Progenitor cell of endocrine pancreas (in vitro differentiated cells): Measurements from ENCODE around the gene CTDNEP1. TPM values are rescaled to one million over a fixed set of nuclear protein-coding genes. Genes with fewer than 3 reads are reported as not detected.
A peak's percentile ranks its signal among the peaks of the same experiment; 100 is the strongest.

ENCODE experiments used
- DNase-seq: peaks from one replicate; pipeline ENCODE4 v3.0.0; 2021; ENCODE audit warnings: low spot score; ENCODE audit not compliant: unreplicated experiment
- H3K27ac Mint-ChIP-seq: 2 replicates; pipeline ENCODE4 v1.8.0; 2021; ENCODE audit warnings: mild to moderate bottlenecking, moderate library complexity, mixed read lengths
- H3K27me3 Mint-ChIP-seq: 2 replicates; pipeline ENCODE4 v1.8.0; 2021; ENCODE audit warnings: mixed read lengths
- H3K36me3 Mint-ChIP-seq: 2 replicates; pipeline ENCODE4 v1.8.0; 2022; ENCODE audit warnings: mixed read lengths; ENCODE audit not compliant: insufficient read depth
- H3K4me1 Mint-ChIP-seq: 2 replicates; pipeline ENCODE4 v1.8.0; 2021; ENCODE audit warnings: low read depth, mixed read lengths
- H3K4me3 Mint-ChIP-seq: 2 replicates; pipeline ENCODE4 v1.8.0; 2021; ENCODE audit warnings: low read depth, mild to moderate bottlenecking, moderate library complexity, mixed read lengths
- H3K9me3 Mint-ChIP-seq: 2 replicates; pipeline ENCODE4 v1.8.0; 2021; ENCODE audit warnings: low read depth, mixed read lengths
- total RNA-seq: library from RNA; stranded (reverse); gene quantifications from 2 replicates; pipeline ENCODE4 v1.2.1, GENCODE V29; 2021
- TF ChIP-seq, protein P1 (sequence below): fragments of 200-600 bp; sonication (generic); IDR thresholded peaks from one replicate; pipeline ENCODE4 v1.5.0; 2021; ENCODE audit warnings: antibody characterized with exemption, mild to moderate bottlenecking; ENCODE audit not compliant: unreplicated experiment

Gene CTDNEP1
- total RNA-seq, 1 donor from 2014 or later: 137 TPM

GRCh38 chr17:7205561-7205960 lies 46.0 kb downstream of the CTDNEP1 start:
- peaks cover 6% of the 10 kb centered on the region for H3K36me3 Mint-ChIP-seq
- peak overlapping the region; percentile 89 for H3K27ac Mint-ChIP-seq
- no peaks in the 10 kb centered on the region for H3K9me3 Mint-ChIP-seq
- no peak for DNase-seq
- TF ChIP-seq, protein P1, sequence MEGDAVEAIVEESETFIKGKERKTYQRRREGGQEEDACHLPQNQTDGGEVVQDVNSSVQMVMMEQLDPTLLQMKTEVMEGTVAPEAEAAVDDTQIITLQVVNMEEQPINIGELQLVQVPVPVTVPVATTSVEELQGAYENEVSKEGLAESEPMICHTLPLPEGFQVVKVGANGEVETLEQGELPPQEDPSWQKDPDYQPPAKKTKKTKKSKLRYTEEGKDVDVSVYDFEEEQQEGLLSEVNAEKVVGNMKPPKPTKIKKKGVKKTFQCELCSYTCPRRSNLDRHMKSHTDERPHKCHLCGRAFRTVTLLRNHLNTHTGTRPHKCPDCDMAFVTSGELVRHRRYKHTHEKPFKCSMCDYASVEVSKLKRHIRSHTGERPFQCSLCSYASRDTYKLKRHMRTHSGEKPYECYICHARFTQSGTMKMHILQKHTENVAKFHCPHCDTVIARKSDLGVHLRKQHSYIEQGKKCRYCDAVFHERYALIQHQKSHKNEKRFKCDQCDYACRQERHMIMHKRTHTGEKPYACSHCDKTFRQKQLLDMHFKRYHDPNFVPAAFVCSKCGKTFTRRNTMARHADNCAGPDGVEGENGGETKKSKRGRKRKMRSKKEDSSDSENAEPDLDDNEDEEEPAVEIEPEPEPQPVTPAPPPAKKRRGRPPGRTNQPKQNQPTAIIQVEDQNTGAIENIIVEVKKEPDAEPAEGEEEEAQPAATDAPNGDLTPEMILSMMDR: no peak
- H3K4me1 Mint-ChIP-seq: peaks cover 14% of the 10 kb centered on the region
- no peaks in the 10 kb centered on the region for H3K27me3 Mint-ChIP-seq
- H3K4me3 Mint-ChIP-seq: peak overlapping the region; percentile 71

GRCh38 chr17:7204828-7205461 lies 46.6 kb downstream of the CTDNEP1 start:
- Mint-ChIP-seq H3K4me3 (peak overlapping the region; percentile 71), H3K4me1 (peaks cover 11% of the 10 kb centered on the region), H3K9me3 (no peaks in the 10 kb centered on the region), H3K36me3 (peaks cover 7% of the 10 kb centered on the region), H3K27ac (peak overlapping the region; percentile 89), H3K27me3 (no peaks in the 10 kb centered on the region)
- peak; percentile 86 for DNase-seq
- TF ChIP-seq, protein P1: no peak

DNA sequence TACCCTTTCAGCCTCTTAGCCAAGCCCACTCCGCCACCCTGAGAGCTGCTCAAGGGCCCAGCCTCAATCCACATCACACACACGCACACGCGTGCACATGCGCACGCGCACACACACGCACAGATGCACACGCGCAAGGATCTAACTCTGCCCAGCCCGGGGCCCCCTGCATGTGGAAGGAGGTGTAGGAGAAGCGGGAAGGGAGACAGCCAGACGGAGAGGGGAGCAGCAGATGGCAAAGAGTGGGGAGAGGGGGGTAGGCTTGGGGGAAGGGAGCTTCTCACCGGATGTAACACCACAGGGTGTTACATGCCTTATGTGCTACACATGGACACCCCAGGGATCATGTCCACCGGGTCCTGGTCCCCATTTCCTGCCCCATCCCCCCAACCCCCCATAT lies 47.2 kb downstream of the CTDNEP1 start:
- Mint-ChIP-seq H3K36me3 (peaks cover 7% of the 10 kb centered on the region), H3K27me3 (no peaks in the 10 kb centered on the region), H3K27ac (peak overlapping the region; percentile 71), H3K4me3 (peak overlapping the region; percentile 71), H3K4me1 (peaks cover 11% of the 10 kb centered on the region), H3K9me3 (no peaks in the 10 kb centered on the region)
- TF ChIP-seq, protein P1: no peak
- no peak for DNase-seq

GRCh38 chr17:7203391-7203790 lies 48.1 kb downstream of the CTDNEP1 start:
- Mint-ChIP-seq H3K4me3 (no peak overlapping the region), H3K9me3 (no peaks in the 10 kb centered on the region), H3K27ac (no peak overlapping the region), H3K27me3 (no peaks in the 10 kb centered on the region), H3K4me1 (peaks cover 9% of the 10 kb centered on the region), H3K36me3 (peaks cover 7% of the 10 kb centered on the region)
- TF ChIP-seq, protein P1: no peak
- DNase-seq: no peak

GRCh38 chr17:7196651-7197401 lies 54.7 kb downstream of the CTDNEP1 start:
- Mint-ChIP-seq H3K27ac (no peak overlapping the region), H3K4me1 (no peaks in the 10 kb centered on the region), H3K9me3 (no peaks in the 10 kb centered on the region), H3K36me3 (peaks cover 9% of the 10 kb centered on the region), H3K4me3 (no peak overlapping the region), H3K27me3 (no peaks in the 10 kb centered on the region)
- no peak for DNase-seq
- TF ChIP-seq, protein P1: no peak
